WERI-Rb-1 (cell line): Measurements from ENCODE around the gene CPZ.

ENCODE experiments used
- DNase-seq: peaks from one replicate; pipeline ENCODE4 v3.0.0-alpha.2; 2020
- H3K27ac ChIP-seq: fragments of 250-450 bp; sonication (Bioruptor Pico); 2 replicates; pipeline ENCODE4 v1.5.1; 2020; ENCODE audit warnings: mild to moderate bottlenecking, moderate library complexity
- H3K27me3 ChIP-seq: fragments of 250-450 bp; sonication (Bioruptor Pico); 2 replicates; pipeline ENCODE4 v1.5.1; 2021; ENCODE audit warnings: mild to moderate bottlenecking, low read depth, moderate library complexity; ENCODE audit not compliant: insufficient read depth, severe bottlenecking
- H3K36me3 ChIP-seq: fragments of 250-450 bp; sonication (Bioruptor Pico); 2 replicates; pipeline ENCODE4 v1.5.1; 2020; ENCODE audit warnings: mild to moderate bottlenecking, moderate library complexity
- H3K4me3 ChIP-seq: 2 replicates; pipeline ENCODE4 v1.5.1; 2011; ENCODE audit warnings: low read depth, mild to moderate bottlenecking, control low read depth, low read length
- H3K9me3 ChIP-seq: fragments of 250-450 bp; sonication (Bioruptor Pico); 2 replicates; pipeline ENCODE4 v1.5.1; 2021; ENCODE audit warnings: mild to moderate bottlenecking, moderate library complexity; ENCODE audit not compliant: severe bottlenecking
- TF ChIP-seq, protein P1 (sequence below): IDR thresholded peaks from 2 replicates; pipeline ENCODE4 v1.5.1; 2011; ENCODE audit warnings: low read depth, mild to moderate bottlenecking, control low read depth, inconsistent platforms, low read length

CPZ gene

DNA sequence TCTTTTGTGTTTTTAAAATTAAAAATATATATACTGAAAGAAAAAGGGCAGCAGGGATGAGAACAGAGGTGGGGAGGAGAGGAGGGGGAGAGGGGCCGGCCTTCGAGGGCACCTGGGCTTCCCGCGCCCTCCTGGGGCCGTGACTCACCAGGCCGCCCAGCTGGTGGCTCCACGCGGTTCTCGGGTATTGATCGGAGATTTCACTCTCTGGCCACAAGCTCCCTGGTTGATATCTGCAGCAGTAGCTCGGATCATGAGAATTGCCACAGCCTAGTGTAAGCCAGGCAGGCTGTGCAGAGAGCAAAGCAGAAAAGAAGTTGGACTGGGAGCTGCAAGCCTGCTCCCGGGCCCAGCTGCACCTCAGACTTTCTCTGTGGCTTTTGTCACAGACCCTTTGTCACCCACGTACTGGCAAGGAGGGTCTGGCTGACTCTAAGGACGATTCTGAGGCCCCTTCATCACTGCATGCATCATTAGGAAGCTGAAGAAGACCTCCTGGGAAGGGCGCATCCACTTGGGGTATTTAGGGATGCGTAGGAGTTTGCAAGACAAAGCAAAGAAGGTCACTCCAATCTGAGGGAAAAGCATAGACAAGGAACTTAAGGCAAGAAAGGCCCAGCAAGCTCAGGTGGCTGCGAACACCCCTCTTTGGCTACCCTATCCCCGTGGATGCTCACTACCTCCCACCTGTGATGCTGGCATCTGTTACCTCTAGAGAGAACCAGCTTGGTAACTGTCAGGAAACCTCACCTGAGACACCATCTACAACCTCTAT lies 71.7 kb downstream of the CPZ start:
- H3K27me3 ChIP-seq = no peaks in the 10 kb centered on the region
- H3K9me3 ChIP-seq = peaks cover 2% of the 10 kb centered on the region
- TF ChIP-seq, protein P1, sequence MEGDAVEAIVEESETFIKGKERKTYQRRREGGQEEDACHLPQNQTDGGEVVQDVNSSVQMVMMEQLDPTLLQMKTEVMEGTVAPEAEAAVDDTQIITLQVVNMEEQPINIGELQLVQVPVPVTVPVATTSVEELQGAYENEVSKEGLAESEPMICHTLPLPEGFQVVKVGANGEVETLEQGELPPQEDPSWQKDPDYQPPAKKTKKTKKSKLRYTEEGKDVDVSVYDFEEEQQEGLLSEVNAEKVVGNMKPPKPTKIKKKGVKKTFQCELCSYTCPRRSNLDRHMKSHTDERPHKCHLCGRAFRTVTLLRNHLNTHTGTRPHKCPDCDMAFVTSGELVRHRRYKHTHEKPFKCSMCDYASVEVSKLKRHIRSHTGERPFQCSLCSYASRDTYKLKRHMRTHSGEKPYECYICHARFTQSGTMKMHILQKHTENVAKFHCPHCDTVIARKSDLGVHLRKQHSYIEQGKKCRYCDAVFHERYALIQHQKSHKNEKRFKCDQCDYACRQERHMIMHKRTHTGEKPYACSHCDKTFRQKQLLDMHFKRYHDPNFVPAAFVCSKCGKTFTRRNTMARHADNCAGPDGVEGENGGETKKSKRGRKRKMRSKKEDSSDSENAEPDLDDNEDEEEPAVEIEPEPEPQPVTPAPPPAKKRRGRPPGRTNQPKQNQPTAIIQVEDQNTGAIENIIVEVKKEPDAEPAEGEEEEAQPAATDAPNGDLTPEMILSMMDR = no peak
- no peak for DNase-seq
- H3K27ac ChIP-seq = no peak overlapping the region
- H3K36me3 ChIP-seq = no peaks in the 10 kb centered on the region
- H3K4me3 ChIP-seq = no peak overlapping the region

DNA sequence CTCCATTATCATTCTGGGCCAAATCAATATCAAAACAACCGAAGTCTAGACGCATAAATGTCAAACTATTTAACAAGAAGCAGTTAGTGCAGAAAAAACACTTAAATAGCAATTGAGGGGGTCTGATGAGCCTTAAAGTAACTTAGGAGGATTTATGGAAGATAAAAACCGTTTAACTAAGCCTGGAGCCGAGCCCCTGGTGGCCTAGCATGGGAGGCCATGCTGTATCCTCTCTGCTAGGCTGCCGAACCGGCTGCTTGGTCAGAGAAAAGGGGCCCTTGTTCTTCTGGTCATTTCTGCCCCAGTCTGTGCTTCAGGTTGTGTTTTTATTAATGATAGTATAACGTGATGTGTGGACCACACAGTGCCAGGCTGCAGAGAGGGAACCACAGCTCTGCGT lies 72.4 kb downstream of the CPZ start:
- Histone ChIP-seq H3K36me3 (no peaks in the 10 kb centered on the region), H3K27me3 (no peaks in the 10 kb centered on the region), H3K4me3 (no peak overlapping the region), H3K27ac (no peak overlapping the region), H3K9me3 (peaks cover 2% of the 10 kb centered on the region)
- TF ChIP-seq, protein P1 = peak; percentile 36; the same call in 1 of the 2 replicates
- no peak for DNase-seq

DNA sequence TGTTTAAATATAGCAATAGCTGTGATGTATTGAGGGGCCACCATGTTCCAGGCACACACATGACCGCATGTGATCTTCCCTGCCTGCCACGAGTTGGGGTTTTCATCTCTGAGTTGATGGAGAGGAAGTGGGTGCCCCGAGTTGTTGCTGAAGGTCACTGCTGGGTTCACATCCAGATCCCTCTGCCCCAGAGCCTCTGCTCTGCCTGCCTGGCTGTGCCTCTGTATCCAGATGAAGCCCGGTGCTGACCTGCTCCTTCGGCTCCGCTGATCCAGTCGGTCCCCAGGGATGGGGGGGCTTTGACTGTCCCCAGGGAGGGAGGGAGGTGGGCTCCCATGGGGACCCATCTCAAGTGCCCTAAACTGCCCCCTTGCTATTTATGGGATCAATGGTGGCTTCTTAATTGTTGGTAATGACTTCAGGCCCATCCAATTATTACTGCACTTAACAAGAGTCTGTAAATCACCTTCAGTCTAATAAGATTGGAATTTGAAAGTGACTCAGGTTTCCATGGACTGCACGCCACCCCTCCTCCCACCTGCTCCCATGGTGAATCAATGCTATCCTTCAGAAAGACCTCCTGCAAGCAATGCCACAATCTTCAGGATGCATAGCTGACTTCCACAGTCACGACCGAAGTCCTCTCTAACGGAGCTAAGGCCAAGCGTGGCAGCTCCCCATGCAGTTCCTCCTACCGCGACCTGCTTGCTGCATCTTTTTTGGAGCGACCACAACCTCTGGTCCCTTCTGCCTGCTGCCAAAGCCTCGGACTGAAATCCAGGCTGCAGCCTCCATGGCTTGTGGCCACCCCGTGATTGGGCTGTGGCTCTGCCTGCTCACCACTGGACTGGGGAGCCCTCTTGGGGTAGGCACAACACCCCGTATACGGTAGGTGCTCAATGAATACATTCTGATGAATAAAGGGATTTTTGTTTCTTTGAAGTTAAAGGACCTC lies 73.1 kb downstream of the CPZ start:
- no peak overlapping the region for H3K27ac ChIP-seq
- H3K4me3 ChIP-seq = no peak overlapping the region
- TF ChIP-seq, protein P1 = no peak
- H3K27me3 ChIP-seq = no peaks in the 10 kb centered on the region
- no peaks in the 10 kb centered on the region for H3K36me3 ChIP-seq
- peaks cover 2% of the 10 kb centered on the region for H3K9me3 ChIP-seq
- no peak for DNase-seq

DNA sequence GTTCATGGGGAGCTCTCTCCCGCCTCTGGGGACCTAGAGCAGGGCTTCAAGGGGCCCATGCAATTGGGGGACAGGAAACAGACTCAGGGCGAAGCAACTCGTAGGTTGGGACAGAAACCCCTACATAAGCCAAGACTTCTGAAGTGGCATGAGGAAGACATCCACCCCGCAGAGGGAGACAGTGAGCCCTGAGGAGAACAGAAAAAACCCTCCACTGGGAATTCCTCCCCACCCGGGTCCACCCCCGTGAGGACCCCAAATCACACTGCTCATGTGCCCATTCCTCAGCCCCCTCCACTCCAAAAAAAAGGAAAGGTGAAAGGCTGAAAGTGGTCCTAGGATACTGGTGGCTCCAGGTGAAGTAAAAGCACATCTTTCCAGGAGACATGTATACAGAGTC lies 74.0 kb downstream of the CPZ start:
- Histone ChIP-seq H3K27ac (no peak overlapping the region), H3K4me3 (no peak overlapping the region), H3K36me3 (no peaks in the 10 kb centered on the region), H3K9me3 (peaks cover 2% of the 10 kb centered on the region), H3K27me3 (peaks cover 7% of the 10 kb centered on the region)
- DNase-seq = no peak
- TF ChIP-seq, protein P1 = 0 out of 2 replicates have a peak, but pooled peaks have one; percentile 1
